Neuronal stem cell (in vitro differentiated cells): ENCODE results near the gene CALHM2.

ENCODE experiments used
- DNase-seq: peaks from one replicate; pipeline ENCODE4 v3.0.0-alpha.2; 2013; ENCODE audit warnings: low spot score
- H2AFZ ChIP-seq: one replicate; pipeline ENCODE4 v1.6.1; 2013; ENCODE audit warnings: mild to moderate bottlenecking, low read length, inconsistent platforms
- H2AK5ac ChIP-seq: 2 replicates; pipeline ENCODE4 v1.6.1; 2013; ENCODE audit warnings: low read depth, mild to moderate bottlenecking, inconsistent platforms, low read length, moderate library complexity, mixed read lengths
- H2BK120ac ChIP-seq: 2 replicates; pipeline ENCODE4 v1.6.1; 2013; ENCODE audit warnings: low read depth, mild to moderate bottlenecking, inconsistent platforms, low read length, moderate library complexity, mixed read lengths
- H2BK12ac ChIP-seq: one replicate; pipeline ENCODE4 v1.6.1; 2013; ENCODE audit warnings: low read length, inconsistent platforms
- H2BK15ac ChIP-seq: 2 replicates; pipeline ENCODE4 v1.6.1; 2013; ENCODE audit warnings: mild to moderate bottlenecking, low read length, inconsistent platforms, mixed read lengths
- H2BK5ac ChIP-seq: one replicate; pipeline ENCODE4 v1.6.1; 2013; ENCODE audit warnings: inconsistent platforms, mild to moderate bottlenecking, low read length, moderate library complexity
- H3K14ac ChIP-seq: one replicate; pipeline ENCODE4 v1.6.1; 2013; ENCODE audit warnings: low read length, inconsistent platforms
- H3K18ac ChIP-seq: 2 replicates; pipeline ENCODE4 v1.6.1; 2013; ENCODE audit warnings: low read length, inconsistent platforms
- H3K23ac ChIP-seq: 2 replicates; pipeline ENCODE4 v1.6.1; 2013; ENCODE audit warnings: low read depth, mild to moderate bottlenecking, mixed read lengths, low read length, inconsistent platforms; ENCODE audit not compliant: poor library complexity
- H3K27ac ChIP-seq: replicated peaks from 3 replicates; pipeline ENCODE4 v1.5.1; 2013; ENCODE audit warnings: low read length, inconsistent platforms
- H3K27me3 ChIP-seq, 3 experiments: 2 replicates each; pipeline ENCODE4 v1.6.1; 2013; ENCODE audit warnings: low read length in 3 of 3, mild to moderate bottlenecking in 2 of 3, inconsistent platforms in 1 of 3, low read depth in 1 of 3, mixed read lengths in 1 of 3, moderate library complexity in 1 of 3; ENCODE audit not compliant: control insufficient read depth in 3 of 3, insufficient read depth in 3 of 3
- H3K36me3 ChIP-seq, 2 donors: replicated peaks in 1 of 2; 2 replicates each; pipeline ENCODE4 v1.6.1; 2013; ENCODE audit warnings: low read length in 2 of 2; ENCODE audit not compliant: control insufficient read depth in 2 of 2, insufficient read depth in 2 of 2
- H3K4ac ChIP-seq: 2 replicates; pipeline ENCODE4 v1.6.1; 2013; ENCODE audit warnings: inconsistent platforms, mild to moderate bottlenecking, low read length, moderate library complexity
- H3K4me1 ChIP-seq, 2 donors: 1 replicate in 1 of 2; 2 replicates in 1 of 2; pipeline ENCODE4 v1.6.1; 2013; ENCODE audit warnings: low read length in 2 of 2, low read depth in 1 of 2; ENCODE audit not compliant: control insufficient read depth in 2 of 2, insufficient read depth in 1 of 2
- H3K4me2 ChIP-seq: one replicate; pipeline ENCODE4 v1.6.1; 2013; ENCODE audit warnings: mild to moderate bottlenecking, low read length, inconsistent platforms; ENCODE audit not compliant: insufficient read depth, poor library complexity, severe bottlenecking
- H3K4me3 ChIP-seq, 2 donors: 2 replicates each; pipeline ENCODE4 v1.5.1; 2013; ENCODE audit warnings: low read length in 2 of 2, mild to moderate bottlenecking in 2 of 2, inconsistent platforms in 1 of 2, moderate library complexity in 1 of 2
- H3K79me1 ChIP-seq: one replicate; pipeline ENCODE4 v1.6.1; 2013; ENCODE audit warnings: low read depth, mild to moderate bottlenecking, inconsistent platforms, low read length, moderate library complexity
- H3K9ac ChIP-seq: one replicate; pipeline ENCODE4 v1.6.1; 2013; ENCODE audit warnings: mild to moderate bottlenecking, low read depth, low read length, inconsistent platforms; ENCODE audit not compliant: poor library complexity
- H3K9me3 ChIP-seq, 2 donors: replicated peaks in 1 of 2; 2 replicates each; pipeline versions ENCODE3 to v1.6.1; 2013; ENCODE audit warnings: low read length in 2 of 2, mild to moderate bottlenecking in 2 of 2, inconsistent platforms in 1 of 2, low read depth in 1 of 2, mixed read lengths in 1 of 2, moderate library complexity in 1 of 2; ENCODE audit not compliant: control insufficient read depth in 2 of 2, insufficient read depth in 1 of 2
- H4K8ac ChIP-seq: one replicate; pipeline ENCODE4 v1.6.1; 2013; ENCODE audit warnings: low read depth, mild to moderate bottlenecking, inconsistent platforms, low read length, moderate library complexity
- H4K91ac ChIP-seq: one replicate; pipeline ENCODE4 v1.6.1; 2013; ENCODE audit warnings: low read length, low read depth, mild to moderate bottlenecking, inconsistent platforms; ENCODE audit not compliant: poor library complexity
- WGBS, 2 donors: extraction: QIAGEN DNeasy Blood & Tissue Kit; methylation state at CpG; one replicate each; pipeline ENCODE4 v1.1.7; 2013; ENCODE audit warnings: missing lambda C conversion rate in 2 of 2, mixed read lengths in 1 of 2; ENCODE audit not compliant: insufficient read length in 2 of 2, insufficient replicate concordance in 1 of 2; ENCODE audit errors: extremely low coverage in 2 of 2; 5-methylcytosine and 5-hydroxymethylcytosine counted together

The CALHM2 gene

DNA sequence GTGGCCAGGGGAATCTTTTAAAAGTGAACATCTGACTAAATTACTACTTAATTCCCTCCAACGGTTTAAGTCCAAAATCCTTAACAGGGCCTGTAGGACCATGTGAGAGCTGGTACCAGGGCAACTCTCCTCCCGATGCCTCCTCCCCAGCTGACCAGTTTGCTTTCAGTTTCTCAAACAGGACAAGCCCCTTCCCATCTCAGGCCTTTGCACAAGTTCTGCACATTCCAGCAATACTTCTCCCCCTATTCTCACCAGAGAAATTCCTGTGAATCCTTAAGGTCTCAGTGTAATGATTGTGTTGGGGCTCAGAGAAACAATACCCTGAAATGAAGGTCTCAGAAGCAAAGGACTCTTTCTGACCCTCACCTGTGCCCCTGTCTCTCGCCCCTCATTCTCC lies 14.6 kb upstream of the CALHM2 start:
- H3K9me3 ChIP-seq = no peaks in the 10 kb centered on the region
- no peaks in the 10 kb centered on the region for H3K79me1 ChIP-seq
- no peak overlapping the region for H3K23ac ChIP-seq
- H3K27ac ChIP-seq = no peak overlapping the region
- peaks cover 0 to 13% (median 0%) of the 10 kb centered on the region in 3 experiments for H3K27me3 ChIP-seq
- H2BK120ac ChIP-seq = no peak overlapping the region
- no peak overlapping the region for H3K14ac ChIP-seq
- H3K9ac ChIP-seq = no peak overlapping the region
- no peak overlapping the region for H2BK12ac ChIP-seq
- no peak overlapping the region for H3K4ac ChIP-seq
- H3K4me2 ChIP-seq = no peak overlapping the region
- peaks cover 0 to 5% of the 10 kb centered on the region in 2 donors for H3K4me1 ChIP-seq
- no peak overlapping the region for H4K8ac ChIP-seq
- no CpG with 5 or more reads among the region's 3 CpGs for WGBS, 2 donors
- H2AK5ac ChIP-seq = no peak overlapping the region
- H3K4me3 ChIP-seq = no peak overlapping the region
- no peaks in the 10 kb centered on the region for H3K36me3 ChIP-seq
- no peak overlapping the region for H2BK15ac ChIP-seq
- H3K18ac ChIP-seq = no peak overlapping the region
- H2AFZ ChIP-seq = no peak overlapping the region
- DNase-seq = no peak
- no peak overlapping the region for H4K91ac ChIP-seq
- no peak overlapping the region for H2BK5ac ChIP-seq

DNA sequence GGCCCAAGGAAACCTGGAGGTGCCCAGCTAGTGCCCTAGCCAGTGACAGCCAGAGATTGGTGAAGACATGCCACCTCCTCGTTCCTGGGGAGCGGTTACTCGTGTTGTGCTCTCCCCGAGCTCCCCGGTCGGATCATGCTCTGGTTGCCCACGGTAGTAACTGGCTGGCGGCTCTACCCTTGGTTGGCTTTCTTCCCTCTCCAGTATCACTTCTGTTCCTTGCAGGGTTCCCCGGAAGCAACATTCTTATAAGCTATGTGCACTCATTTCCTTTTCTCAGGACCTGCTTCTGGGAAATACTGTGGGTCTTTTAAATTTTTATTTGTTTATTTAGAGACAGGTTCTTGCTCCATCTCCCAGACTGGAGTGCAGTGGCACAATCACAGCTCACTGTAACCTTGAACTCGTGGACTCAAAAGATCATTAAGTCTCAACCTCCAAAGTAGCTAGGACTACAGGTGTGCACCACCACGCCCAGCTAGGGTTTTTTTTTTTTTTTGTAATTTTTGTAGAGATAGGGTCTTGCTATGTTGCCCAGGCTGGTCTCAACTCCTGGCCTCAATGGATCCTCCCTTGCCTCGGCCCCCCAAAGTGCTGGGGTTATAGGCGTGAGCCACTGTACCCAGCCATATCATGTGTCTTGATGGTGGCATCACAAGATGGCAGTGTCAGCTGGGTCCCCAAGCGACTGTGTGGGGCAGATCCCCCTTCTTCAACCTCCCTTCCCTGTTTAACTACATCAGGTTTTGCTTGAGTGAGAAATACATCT lies 13.4 kb upstream of the CALHM2 start:
- H3K4me1 ChIP-seq = peaks cover 0 to 3% of the 10 kb centered on the region in 2 donors
- no peak overlapping the region for H3K27ac ChIP-seq
- no peaks in the 10 kb centered on the region for H3K36me3 ChIP-seq
- H2BK120ac ChIP-seq = no peak overlapping the region
- H2BK12ac ChIP-seq = no peak overlapping the region
- no peaks in the 10 kb centered on the region for H3K79me1 ChIP-seq
- peaks cover 0 to 8% (median 0%) of the 10 kb centered on the region in 3 experiments for H3K27me3 ChIP-seq
- no peak overlapping the region for H3K4me2 ChIP-seq
- H2AK5ac ChIP-seq = no peak overlapping the region
- H4K8ac ChIP-seq = no peak overlapping the region
- no peak overlapping the region for H3K4ac ChIP-seq
- no peak overlapping the region for H3K14ac ChIP-seq
- H2AFZ ChIP-seq = no peak overlapping the region
- no peak overlapping the region for H3K9ac ChIP-seq
- no peak overlapping the region for H3K23ac ChIP-seq
- no peak overlapping the region for H3K18ac ChIP-seq
- H2BK15ac ChIP-seq = no peak overlapping the region
- WGBS, 2 donors = no CpG with 5 or more reads among the region's 14 CpGs
- no peak for DNase-seq
- no peak overlapping the region for H3K4me3 ChIP-seq
- no peak overlapping the region for H2BK5ac ChIP-seq
- no peak overlapping the region for H4K91ac ChIP-seq
- H3K9me3 ChIP-seq = no peaks in the 10 kb centered on the region

DNA sequence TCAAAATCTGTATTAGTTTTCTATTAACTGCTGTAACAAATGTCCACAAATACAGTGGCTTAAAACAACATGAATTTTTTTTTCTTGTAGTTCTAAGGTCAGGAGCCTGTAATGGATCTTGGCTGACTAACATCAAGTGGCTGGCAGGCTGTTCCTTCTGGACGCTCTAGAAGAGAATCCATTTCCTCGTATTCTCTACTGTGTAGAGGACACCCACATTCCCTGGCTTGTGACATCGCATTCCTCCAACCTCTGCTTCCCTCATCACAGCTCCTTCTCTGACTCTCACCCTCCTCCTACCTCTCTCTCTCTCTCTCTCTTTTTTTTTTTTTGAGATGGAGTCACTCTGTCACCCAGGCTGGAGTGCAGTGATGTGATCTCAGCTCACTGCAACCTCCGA lies 11.3 kb upstream of the CALHM2 start:
- H2AK5ac ChIP-seq = no peak overlapping the region

DNA sequence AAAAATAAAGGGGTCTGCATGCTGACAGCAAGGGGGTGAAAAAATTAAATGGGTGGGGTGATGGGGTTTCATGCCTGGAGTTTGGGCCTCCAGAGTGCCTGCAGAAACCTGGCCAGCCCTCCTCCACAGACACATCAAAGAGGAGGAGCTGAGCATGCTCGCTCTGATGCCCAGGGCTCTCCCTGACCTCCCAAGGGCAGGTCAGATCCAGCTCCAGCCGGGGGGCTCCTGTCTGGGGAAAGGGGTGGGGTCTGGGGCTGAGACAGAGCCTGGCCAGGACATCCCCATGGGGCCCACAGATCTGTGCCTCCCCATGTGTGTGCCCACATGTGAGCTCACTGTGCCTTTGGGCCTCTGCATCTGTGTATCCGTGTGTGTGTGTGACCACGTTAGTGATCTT lies 7.4 kb upstream of the CALHM2 start:
- Histone ChIP-seq H3K4me3 (no peak overlapping the region), H4K91ac (no peak overlapping the region), H2AFZ (peak overlapping the region; percentile 86), H2AK5ac (no peak overlapping the region), H3K4me1 (peaks cover 9 to 10% of the 10 kb centered on the region in 2 donors), H2BK12ac (no peak overlapping the region), H3K36me3 (no peaks in the 10 kb centered on the region), H2BK15ac (no peak overlapping the region), H3K9me3 (no peaks in the 10 kb centered on the region), H3K9ac (no peak overlapping the region), H2BK5ac (peak overlapping the region; percentile 29), H3K4me2 (no peak overlapping the region), H3K14ac (no peak overlapping the region), H3K4ac (no peak overlapping the region), H4K8ac (no peak overlapping the region), H3K79me1 (no peaks in the 10 kb centered on the region), H3K23ac (no peak overlapping the region), H3K27me3 (no peaks in the 10 kb centered on the region), H3K27ac (no peak overlapping the region), H3K18ac (no peak overlapping the region), H2BK120ac (no peak overlapping the region)
- WGBS, 2 donors = no CpG with 5 or more reads among the region's 4 CpGs
- no peak for DNase-seq

More for the DNA sequence above, 11.3 kb upstream of the CALHM2 start:
- Histone ChIP-seq H3K4me3 (no peak overlapping the region), H4K8ac (no peak overlapping the region), H3K18ac (no peak overlapping the region), H3K9me3 (no peaks in the 10 kb centered on the region), H3K4me1 (peaks cover 9 to 12% of the 10 kb centered on the region in 2 donors), H3K23ac (no peak overlapping the region), H3K4ac (no peak overlapping the region), H3K9ac (no peak overlapping the region), H3K27me3 (peaks cover 0 to 2% (median 0%) of the 10 kb centered on the region in 3 experiments), H3K79me1 (no peaks in the 10 kb centered on the region), H3K4me2 (no peak overlapping the region), H2BK12ac (no peak overlapping the region), H2BK15ac (no peak overlapping the region), H3K27ac (no peak overlapping the region), H3K14ac (no peak overlapping the region), H3K36me3 (no peaks in the 10 kb centered on the region), H2BK120ac (no peak overlapping the region), H4K91ac (no peak overlapping the region), H2AFZ (no peak overlapping the region), H2BK5ac (no peak overlapping the region)
- DNase-seq = no peak
- WGBS, 2 donors = no CpG with 5 or more reads among the region's 4 CpGs
